IMR-90 (cell line): Measurements from ENCODE around the gene NHSL2. TPM values are rescaled to one million over a fixed set of nuclear protein-coding genes. Genes with fewer than 3 reads are reported as not detected.

ENCODE experiments used
- ATAC-seq: fragments of 200-7000 bp; cut with Tn5 transposase; 2 replicates; pipeline ENCODE4 v1.9.1; 2020; ENCODE audit warnings: low read depth, mild to moderate bottlenecking, moderate library complexity
- BruUV-seq: library from RNA; stranded (reverse); fragments of 400-500 nt; replicated peaks from 2 replicates; lab custom pipeline; 2021; lab: Mats Ljungman, UMichigan
- CTCF ChIA-PET: fragments of 300-600 bp; formaldehyde crosslinking; extraction: SDS; loops from one replicate; lab custom pipeline; 2021; ENCODE audit warnings: antibody characterized with exemption; lab: Yijun Ruan, JAX
- POLR2A ChIA-PET: fragments of 300-600 bp; sonication (Branson Sonifier 250); formaldehyde crosslinking; loops from one replicate; lab custom pipeline; 2022; ENCODE audit warnings: antibody characterized with exemption; ENCODE audit not compliant: unreplicated experiment; lab: Charles Lee
- DNase-seq: peaks from one replicate; pipeline ENCODE4 v3.0.0; 2013
- H2AFZ ChIP-seq: replicated peaks from 2 replicates; pipeline ENCODE3; 2013; ENCODE audit warnings: low read length, mild to moderate bottlenecking; ENCODE audit not compliant: poor library complexity
- H2AK5ac ChIP-seq: 2 replicates; pipeline ENCODE4 v1.6.1; 2013; ENCODE audit warnings: low read depth, low read length, inconsistent platforms
- H2AK9ac ChIP-seq: replicated peaks from 2 replicates; pipeline ENCODE3; 2013; ENCODE audit warnings: mild to moderate bottlenecking, low read depth, low read length, moderate library complexity; ENCODE audit not compliant: poor library complexity
- H2BK120ac ChIP-seq: 2 replicates; pipeline ENCODE4 v1.6.1; 2013; ENCODE audit warnings: low read depth, low read length, inconsistent platforms
- H2BK15ac ChIP-seq: 3 replicates; pipeline ENCODE4 v1.6.1; 2013; ENCODE audit warnings: low read depth, low read length, inconsistent platforms
- H2BK20ac ChIP-seq: 2 replicates; pipeline ENCODE4 v1.6.1; 2013; ENCODE audit warnings: low read depth, mild to moderate bottlenecking, inconsistent platforms, low read length, moderate library complexity
- H2BK5ac ChIP-seq: 2 replicates; pipeline ENCODE4 v1.6.1; 2013; ENCODE audit warnings: mild to moderate bottlenecking, low read depth, low read length, inconsistent platforms; ENCODE audit not compliant: poor library complexity, severe bottlenecking
- H3K14ac ChIP-seq: replicated peaks from 2 replicates; pipeline ENCODE4 v1.6.1; 2013; ENCODE audit warnings: low read depth, low read length, inconsistent platforms
- H3K18ac ChIP-seq: 2 replicates; pipeline ENCODE4 v1.6.1; 2013; ENCODE audit warnings: low read depth, low read length, control low read depth
- H3K23ac ChIP-seq: 2 replicates; pipeline ENCODE4 v1.6.1; 2013; ENCODE audit warnings: low read depth, low read length, inconsistent platforms
- H3K27ac ChIP-seq: 2 replicates; pipeline ENCODE4 v1.5.1; 2013; ENCODE audit warnings: mild to moderate bottlenecking, control low read depth, low read length; ENCODE audit not compliant: insufficient read depth
- H3K27me3 ChIP-seq: 2 replicates; pipeline ENCODE4 v1.6.1; 2013; ENCODE audit warnings: low read length; ENCODE audit not compliant: control insufficient read depth, insufficient read depth
- H3K36me3 ChIP-seq: 2 replicates; pipeline ENCODE4 v1.6.1; 2013; ENCODE audit warnings: low read length, mixed read lengths; ENCODE audit not compliant: control insufficient read depth, insufficient read depth
- H3K4ac ChIP-seq: 2 replicates; pipeline ENCODE4 v1.6.1; 2013; ENCODE audit warnings: low read depth, low read length, inconsistent platforms
- H3K4me1 ChIP-seq: 2 replicates; pipeline ENCODE4 v1.6.1; 2013; ENCODE audit warnings: low read length, mixed read lengths; ENCODE audit not compliant: control insufficient read depth, insufficient read depth
- H3K4me2 ChIP-seq: 2 replicates; pipeline ENCODE4 v1.6.1; 2013; ENCODE audit warnings: low read depth, mild to moderate bottlenecking, control low read depth, low read length, moderate library complexity
- H3K4me3 ChIP-seq: 2 replicates; pipeline ENCODE4 v1.5.1; 2013; ENCODE audit warnings: low read depth, mild to moderate bottlenecking, control low read depth, low read length, moderate library complexity; ENCODE audit not compliant: insufficient read depth
- H3K56ac ChIP-seq: 2 replicates; pipeline ENCODE4 v1.6.1; 2013; ENCODE audit warnings: low read length, inconsistent platforms; ENCODE audit not compliant: insufficient read depth; ENCODE audit errors: extremely low read depth
- H3K79me1 ChIP-seq, 2 experiments: 2 replicates each; pipeline ENCODE4 v1.6.1; 2013; ENCODE audit warnings: low read length in 2 of 2, inconsistent platforms in 1 of 2, low read depth in 1 of 2
- H3K9ac ChIP-seq: 2 replicates; pipeline ENCODE4 v1.6.1; 2013; ENCODE audit warnings: low read depth, low read length, control low read depth
- H3K9me1 ChIP-seq: 2 replicates; pipeline ENCODE4 v1.6.1; 2013; ENCODE audit warnings: low read length, inconsistent platforms; ENCODE audit not compliant: insufficient read depth
- H3K9me3 ChIP-seq: 2 replicates; pipeline ENCODE4 v1.6.1; 2013; ENCODE audit warnings: low read length; ENCODE audit not compliant: control insufficient read depth, insufficient read depth
- H4K20me1 ChIP-seq: 2 replicates; pipeline ENCODE4 v1.6.1; 2013; ENCODE audit warnings: low read length, inconsistent platforms; ENCODE audit not compliant: insufficient read depth
- H4K5ac ChIP-seq: 2 replicates; pipeline ENCODE4 v1.6.1; 2013; ENCODE audit warnings: mild to moderate bottlenecking, low read depth, low read length, control low read depth
- H4K8ac ChIP-seq, 2 experiments: 2 replicates each; pipeline ENCODE4 v1.6.1; 2013; ENCODE audit warnings: low read depth in 2 of 2, low read length in 2 of 2, control low read depth in 1 of 2, inconsistent platforms in 1 of 2
- H4K91ac ChIP-seq: 2 replicates; pipeline ENCODE4 v1.6.1; 2013; ENCODE audit warnings: low read depth, low read length, inconsistent platforms; ENCODE audit not compliant: insufficient read depth
- CEBPB ChIP-seq: IDR thresholded peaks from 2 replicates; pipeline ENCODE4 v1.6.1; 2012; ENCODE audit warnings: low read depth, low read length, improper control_type of control experiment
- CHD1 ChIP-seq: IDR thresholded peaks from 2 replicates; pipeline ENCODE4 v1.6.1; 2012; ENCODE audit warnings: low read depth, low read length, improper control_type of control experiment
- ELK1 ChIP-seq: fragments of 150-350 bp; IDR thresholded peaks from 2 replicates; pipeline ENCODE4 v1.6.1; 2016; ENCODE audit warnings: low read depth, mild to moderate bottlenecking, low read length, moderate library complexity, borderline replicate concordance
- FOS ChIP-seq: fragments of 150-350 bp; IDR thresholded peaks from 2 replicates; pipeline ENCODE4 v1.6.1; 2016; ENCODE audit warnings: low read depth, low read length
- MAFK ChIP-seq: IDR thresholded peaks from 2 replicates; pipeline ENCODE4 v1.6.1; 2012; ENCODE audit warnings: low read depth, low read length, improper control_type of control experiment
- MXI1 ChIP-seq: IDR thresholded peaks from 2 replicates; pipeline ENCODE4 v1.6.1; 2012; ENCODE audit warnings: low read depth, mild to moderate bottlenecking, low read length, moderate library complexity, borderline replicate concordance
- POLR2A ChIP-seq: IDR thresholded peaks from 2 replicates; pipeline ENCODE4 v1.6.1; 2012; ENCODE audit warnings: mild to moderate bottlenecking, low read depth, low read length
- RAD21 ChIP-seq: IDR thresholded peaks from 2 replicates; pipeline ENCODE4 v1.6.1; 2012; ENCODE audit warnings: low read length, improper control_type of control experiment
- RCOR1 ChIP-seq: IDR thresholded peaks from 2 replicates; pipeline ENCODE4 v1.6.1; 2012; ENCODE audit warnings: mild to moderate bottlenecking, low read length, improper control_type of control experiment; ENCODE audit not compliant: insufficient replicate concordance
- USF2 ChIP-seq: fragments of 150-350 bp; IDR thresholded peaks from 2 replicates; pipeline ENCODE4 v1.6.1; 2017; ENCODE audit warnings: mild to moderate bottlenecking, antibody characterized with exemption, low read length, low read depth
- WGBS, 2 experiments: methylation state at CpG; one replicate each; pipeline versions ENCODE4 v1.1.5 to v1.1.7; 2013; ENCODE audit warnings: missing lambda C conversion rate in 2 of 2; ENCODE audit not compliant: insufficient read length in 1 of 2; ENCODE audit errors: extremely low coverage in 2 of 2; 5-methylcytosine and 5-hydroxymethylcytosine counted together
- dilution Hi-C: fragments of 300-500 bp; cut with HindIII; formaldehyde crosslinking; loops from one replicate; pipeline ENCODE4 v1.14.3; 2018; ENCODE audit warnings: low sequenced_read_pairs; ENCODE audit not compliant: unreplicated experiment
- in situ Hi-C: fragments of 300-500 bp; cut with MboI; formaldehyde crosslinking; loops from 3 replicates; pipeline ENCODE4 v1.14.3; 2019; ENCODE audit warnings: low sequenced_read_pairs, inconsistent platforms, mixed read lengths
- intact Hi-C: fragments of 100-400 bp; cut with micrococcal nuclease; formaldehyde crosslinking; loops from 2 replicates; pipeline ENCODE4 v1.10.0; 2022
- polyA plus RNA-seq, 3 experiments: library from polyadenylated mRNA; depleted of rRNA; stranded (reverse); fragments of >200 nt; gene quantifications; 2 replicates each; pipeline ENCODE4 v1.2.3, GENCODE V29; 2012; ENCODE audit warnings: low replicate concordance in 1 of 3
- total RNA-seq: library from RNA; depleted of rRNA; stranded (reverse); fragments of >200 nt; gene quantifications from 2 replicates; pipeline ENCODE4 v1.2.3, GENCODE V29; 2012

Gene NHSL2
- total and polyA plus RNA-seq, 2 of the 4 experiments (the other 2 are of a cell fraction) = 0.72 to 0.75 TPM

- H3K18ac ChIP-seq = no peak overlapping the region
- 0 out of 2 replicates have a peak, but pooled peaks cover 4% of the 10 kb centered on the region for H4K20me1 ChIP-seq
- no peak for ATAC-seq
- in situ Hi-C loops (no loop called here), intact Hi-C loops (no loop called here), dilution Hi-C loops (no loop called here)
- ChIA-PET CTCF (no interaction called here), POLR2A (interaction anchor here (0.6 kb wide), 1 partner anchor 9 kb away, joined by 4 read pairs; no protein-coding TSS in a partner anchor)
- H4K91ac ChIP-seq = no peak overlapping the region
- H2AFZ ChIP-seq = no peak overlapping the region
- TF ChIP-seq MAFK (no peak), FOS (no peak), RCOR1 (no peak), CEBPB (no peak), ELK1 (no peak), USF2 (no peak), CHD1 (no peak), RAD21 (no peak), MXI1 (no peak), POLR2A (no peak)
- no peak overlapping the region for H2BK15ac ChIP-seq
- no peak overlapping the region for H3K4me2 ChIP-seq
- no peaks in the 10 kb centered on the region for H3K4me1 ChIP-seq
- H3K9me3 ChIP-seq = no peaks in the 10 kb centered on the region
- no peak overlapping the region for H3K14ac ChIP-seq
- no peak overlapping the region for H2AK5ac ChIP-seq
- peaks cover 55% of the 10 kb centered on the region for H3K27me3 ChIP-seq
- no peak overlapping the region for H4K5ac ChIP-seq
- no peak overlapping the region for H3K4ac ChIP-seq
- no peak overlapping the region for H3K27ac ChIP-seq
- H2BK120ac ChIP-seq = no peak overlapping the region
- H2AK9ac ChIP-seq = no peak overlapping the region
- H3K4me3 ChIP-seq = no peak overlapping the region
- no peaks in the 10 kb centered on the region for H3K36me3 ChIP-seq
- H3K23ac ChIP-seq = no peak overlapping the region
- no peak overlapping the region for H3K9ac ChIP-seq
- no peak overlapping the region for H3K56ac ChIP-seq
- BruUV-seq = no TSS peak
- no peaks in the 10 kb centered on the region for H3K79me1 ChIP-seq
- no peak overlapping the region for H2BK5ac ChIP-seq
- H2BK20ac ChIP-seq = no peak overlapping the region
- WGBS, 2 experiments = 79% methylated on average over 3 of the region's 9 CpGs; no CpG with 5 or more reads in 1 of the 2 experiments
- no peaks in the 10 kb centered on the region for H3K9me1 ChIP-seq
- H4K8ac ChIP-seq = no peak overlapping the region
- DNase-seq = no peak
Measured at GRCh38 chrX:72100824-72101351, 190.2 kb downstream of the NHSL2 start.
